Amniotic stem cell (primary cell): ENCODE results near the gene TNFAIP1.
"Not testable (repeated sequence)": the region's sequence is repeated elsewhere in the genome, so short reads cannot be mapped to it uniquely, and the experiment has no call there.

ENCODE experiments used
- DNase-seq: peaks from one replicate; lab custom pipeline; 2025; lab: John Stamatoyannopoulos, UW

Gene TNFAIP1

GRCh38 chr17:28325211-28325610, 10.3 kb upstream of the TNFAIP1 start:
- DNase-seq, result no peak

DNA sequence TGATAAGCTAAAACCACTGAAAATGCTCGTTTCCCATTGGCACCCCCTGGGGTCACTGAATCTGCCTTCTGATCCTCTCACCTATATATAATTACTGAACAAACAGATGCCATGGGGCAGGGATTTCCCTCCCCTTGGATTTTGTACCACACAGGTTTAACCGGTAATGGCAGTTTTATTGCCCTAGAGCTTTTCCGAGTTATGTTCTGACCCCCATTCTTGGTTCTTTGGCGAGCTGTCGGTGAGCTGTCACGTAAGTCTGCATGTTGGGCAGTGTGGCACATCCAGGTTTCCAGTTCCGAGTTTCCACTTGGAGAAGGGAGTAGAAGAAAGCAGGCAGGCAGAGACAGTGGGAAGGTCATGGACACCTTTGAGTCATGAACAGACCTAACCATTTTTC, 9.4 kb upstream of the TNFAIP1 start:
- DNase-seq, result no peak

DNA sequence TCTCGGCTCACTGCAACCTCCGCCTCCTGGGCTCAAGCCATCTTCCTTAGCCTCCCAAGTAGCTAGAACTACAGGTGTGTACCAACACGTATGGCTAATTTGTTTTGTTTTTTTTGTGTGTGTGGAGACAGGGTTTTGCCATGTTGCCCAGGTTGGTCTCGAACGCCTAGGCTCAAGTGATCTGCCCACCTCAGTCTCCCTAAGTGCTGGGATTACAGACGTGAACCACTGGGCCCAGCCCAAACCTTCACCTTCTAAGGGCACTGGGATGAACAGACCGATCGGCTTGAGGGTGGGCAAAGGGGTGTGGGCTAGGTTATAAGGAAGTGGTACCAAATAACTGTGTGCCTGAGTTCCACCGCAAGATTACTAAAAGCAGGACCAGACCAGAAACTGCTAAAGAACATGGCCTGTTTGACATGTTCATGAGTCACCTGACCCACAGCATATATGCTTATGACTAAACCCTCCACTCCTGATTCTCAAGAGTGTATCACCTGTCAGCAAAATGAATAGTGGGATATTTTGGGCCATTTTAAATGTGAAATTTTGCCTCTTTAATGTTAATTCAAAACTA, 8.4 kb upstream of the TNFAIP1 start:
- DNase-seq, result no peak

DNA sequence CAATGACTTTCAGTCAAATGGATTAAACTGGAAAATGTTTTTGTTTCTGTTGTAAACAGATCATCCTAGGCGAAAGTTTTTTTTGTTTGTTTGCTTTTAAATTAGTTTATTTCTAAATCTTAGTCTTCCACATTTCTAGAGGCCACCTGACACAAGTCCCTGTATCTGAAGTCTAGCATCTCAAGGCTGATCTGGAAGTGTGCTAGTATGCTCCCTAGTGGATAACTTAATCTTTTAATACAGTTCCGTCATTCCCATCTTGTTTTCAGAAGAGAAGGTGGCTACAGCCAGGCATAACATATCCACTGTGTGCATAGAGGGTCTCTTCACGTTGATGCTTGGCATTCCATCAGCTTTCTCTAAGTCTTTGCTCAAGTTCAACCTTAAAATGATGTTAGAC, 7.9 kb upstream of the TNFAIP1 start:
- DNase-seq, result no peak

DNA sequence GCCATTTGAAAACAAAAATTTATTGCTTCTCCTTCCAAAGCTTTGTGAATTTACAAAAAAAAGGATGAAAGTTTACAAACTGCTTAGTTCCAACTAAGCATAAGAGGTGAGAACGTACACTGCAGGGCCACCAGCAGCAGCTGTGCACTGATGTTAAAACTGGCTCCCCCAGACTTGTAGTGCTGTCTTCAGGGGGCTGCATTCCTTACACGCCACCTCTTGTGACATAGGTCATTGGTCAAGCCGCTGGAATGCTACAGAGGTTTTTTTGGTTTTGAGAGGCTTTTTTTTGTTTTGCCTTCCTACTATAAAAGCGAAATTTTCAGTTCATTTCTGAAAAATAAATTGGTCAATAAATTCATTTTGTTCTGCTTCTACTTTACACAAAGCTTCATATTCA, 7.2 kb upstream of the TNFAIP1 start:
- no peak for DNase-seq

- DNase-seq, result no peak
These were observed 4.9 kb upstream of the TNFAIP1 start for GRCh38 chr17:28330671-28331070.

- no peak for DNase-seq
These were observed 3.6 kb upstream of the TNFAIP1 start for GRCh38 chr17:28331891-28332420.

- DNase-seq, result no peak
These were observed 2.3 kb upstream of the TNFAIP1 start for GRCh38 chr17:28333083-28333746.

DNA sequence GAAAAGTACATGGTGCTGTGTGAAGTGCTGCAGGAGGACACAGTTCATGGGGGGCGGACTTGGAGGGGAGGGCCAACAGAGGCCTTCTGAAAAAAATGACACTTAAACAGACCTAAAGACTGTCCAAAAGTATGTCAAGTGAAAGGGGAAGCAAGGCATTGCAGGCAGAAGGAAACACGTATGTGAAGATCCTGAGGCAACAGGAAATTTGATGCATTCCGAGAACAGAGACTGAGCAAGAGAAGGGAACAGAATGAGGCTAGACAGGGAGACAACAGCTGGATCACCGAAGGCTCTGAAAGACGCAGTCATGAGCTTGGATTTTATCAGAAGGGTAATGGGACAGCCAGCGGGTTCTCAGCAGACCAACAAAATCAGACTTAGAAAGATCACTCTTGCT, 1.4 kb upstream of the TNFAIP1 start:
- no peak for DNase-seq

- DNase-seq, result no peak
These were observed 828 bp upstream of the TNFAIP1 start for GRCh38 chr17:28334666-28335200.

GRCh38 chr17:28335959-28336871, 654 bp downstream of the TNFAIP1 start:
- peak; percentile 80 for DNase-seq

DNA sequence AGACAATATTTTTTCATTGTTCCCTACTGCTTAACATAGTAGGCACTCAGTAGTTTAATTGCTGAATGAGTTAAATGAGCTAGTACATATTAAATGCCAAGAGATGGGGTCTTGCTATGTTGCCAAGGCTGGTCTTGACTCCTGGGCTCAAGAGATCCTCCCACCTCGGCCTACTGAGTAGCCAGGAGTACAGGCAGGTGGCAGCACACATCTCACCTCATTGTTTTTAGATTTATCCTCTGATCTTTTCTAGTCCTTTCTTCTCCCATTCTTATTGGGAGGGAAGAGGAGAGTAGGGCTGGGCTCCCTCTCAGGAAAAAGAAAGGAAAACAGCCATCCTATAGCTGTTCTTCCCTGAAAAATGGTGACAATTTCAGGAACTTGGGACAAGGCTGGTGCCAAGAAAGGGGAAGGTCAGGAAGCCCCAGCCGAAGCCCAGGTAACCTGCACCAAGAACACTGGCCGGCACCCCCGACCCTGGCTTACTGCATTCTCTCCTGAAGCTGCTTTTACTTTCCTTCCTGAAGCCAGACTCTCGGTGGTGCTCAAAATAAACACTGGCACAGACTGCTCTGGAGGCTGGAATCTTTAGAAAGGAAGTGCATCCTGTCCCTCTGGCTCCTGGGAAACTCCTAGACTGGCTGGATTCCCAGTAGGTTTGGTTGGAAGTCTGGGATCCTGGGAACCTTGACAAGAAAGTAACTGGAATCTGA, 2.7 kb downstream of the TNFAIP1 start:
- DNase-seq, result no peak

- not testable (repeated sequence) for DNase-seq
These were observed 3.2 kb downstream of the TNFAIP1 start for GRCh38 chr17:28338769-28339212.

DNA sequence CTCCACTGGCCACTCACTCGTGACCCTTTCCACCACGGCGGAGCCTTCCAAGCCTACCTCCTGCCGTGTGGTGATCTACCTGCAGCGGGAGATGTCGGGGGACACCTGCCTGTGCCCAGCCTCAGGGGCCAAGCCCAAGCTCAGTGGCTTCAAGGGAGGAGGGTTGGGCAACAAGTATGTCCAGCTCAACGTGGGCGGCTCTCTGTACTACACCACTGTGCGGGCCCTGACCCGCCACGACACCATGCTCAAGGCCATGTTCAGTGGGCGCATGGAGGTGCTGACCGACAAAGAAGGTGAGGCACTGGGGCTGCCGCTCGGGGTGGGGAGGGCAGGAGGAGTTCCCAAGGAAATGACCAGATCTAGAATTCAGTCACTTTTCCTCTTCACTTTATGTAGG, 3.9 kb downstream of the TNFAIP1 start:
- DNase-seq, result no peak

- no peak for DNase-seq
These were observed 4.8 kb downstream of the TNFAIP1 start for GRCh38 chr17:28340374-28340773.

DNA sequence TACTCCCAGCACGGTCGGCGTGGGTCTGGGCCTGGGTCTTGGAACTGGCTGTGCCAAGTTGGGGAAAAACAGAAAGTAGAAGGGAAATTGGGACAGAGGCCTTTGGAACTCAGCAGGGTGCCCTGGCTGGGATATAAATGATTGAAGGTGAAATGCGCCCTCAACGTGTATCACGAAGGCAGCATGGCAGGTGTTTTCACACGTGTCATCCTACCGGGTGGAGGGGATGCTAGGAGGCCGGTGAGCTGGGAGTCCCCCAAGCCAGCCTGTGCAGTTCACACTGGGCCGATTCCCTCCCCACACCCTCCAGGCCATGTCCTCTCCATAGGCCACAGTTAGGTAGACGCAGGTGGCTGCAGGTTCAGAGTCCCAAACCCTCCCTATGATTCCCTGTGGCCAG, 6.0 kb downstream of the TNFAIP1 start:
- no peak for DNase-seq

DNA sequence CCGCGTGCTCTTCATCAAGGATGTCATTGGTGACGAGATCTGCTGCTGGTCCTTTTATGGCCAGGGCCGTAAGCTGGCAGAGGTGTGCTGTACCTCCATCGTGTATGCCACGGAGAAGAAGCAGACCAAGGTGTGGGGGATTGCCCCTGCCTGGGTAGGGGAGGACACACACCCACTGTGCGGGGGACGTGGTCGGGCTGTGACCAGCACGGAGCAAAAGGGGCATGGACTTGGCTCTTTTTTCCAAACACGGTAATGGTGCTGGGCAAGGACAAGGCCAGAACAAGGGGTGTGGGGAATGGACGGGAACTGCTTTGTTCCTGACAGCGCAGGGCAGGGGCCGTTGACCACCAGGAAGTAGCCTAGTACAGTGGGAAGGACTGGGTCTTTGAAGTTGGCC, 6.8 kb downstream of the TNFAIP1 start:
- no peak for DNase-seq

- DNase-seq, result no peak
These were observed 8.0 kb downstream of the TNFAIP1 start for GRCh38 chr17:28343491-28343932.

DNA sequence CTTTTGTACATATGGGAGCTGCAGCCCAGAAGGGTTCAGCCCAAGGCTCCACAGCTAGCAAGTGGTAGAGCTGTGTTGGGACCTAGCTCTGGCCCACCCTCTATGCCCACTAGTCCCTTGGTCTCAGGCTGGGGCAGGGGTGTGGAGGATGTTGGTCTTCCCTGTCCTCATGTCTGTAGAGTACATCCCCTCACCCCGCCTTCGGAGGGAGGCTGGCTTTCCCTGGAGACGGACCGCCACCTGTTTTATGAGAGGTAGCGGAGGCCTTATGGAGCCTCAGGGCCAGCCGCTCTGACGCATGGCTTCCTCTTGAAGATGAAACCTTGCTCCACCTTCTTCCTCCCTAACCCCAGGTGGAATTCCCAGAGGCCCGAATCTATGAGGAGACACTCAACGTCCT, 8.4 kb downstream of the TNFAIP1 start:
- no peak for DNase-seq

DNA sequence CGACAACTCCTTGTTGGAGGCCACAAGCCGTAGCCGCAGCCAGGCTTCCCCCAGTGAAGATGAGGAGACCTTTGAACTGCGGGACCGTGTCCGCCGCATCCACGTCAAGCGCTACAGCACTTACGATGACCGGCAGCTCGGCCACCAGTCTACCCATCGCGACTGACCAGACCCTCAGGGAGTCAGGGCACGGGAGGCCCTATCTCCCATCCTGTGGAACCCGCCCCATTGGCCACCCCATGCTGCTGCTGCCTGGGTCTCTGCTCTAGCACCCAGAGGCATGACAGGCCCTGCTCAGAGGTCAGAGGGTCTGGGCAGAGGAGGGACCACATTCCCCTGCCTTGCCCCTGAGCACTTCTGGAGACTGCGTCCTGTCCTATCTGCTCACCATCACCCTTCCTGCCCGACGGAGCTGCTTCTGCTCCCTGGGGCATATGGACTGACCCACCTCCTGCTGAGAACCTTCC, 8.9 kb downstream of the TNFAIP1 start:
- no peak for DNase-seq

GRCh38 chr17:28345419-28346198, 10.0 kb downstream of the TNFAIP1 start:
- no peak for DNase-seq
